HG03135 (cell line): ENCODE data around the gene LAMC2.

Experiments used
- ATAC-seq: cut with Tn5 transposase; IDR thresholded peaks from one replicate; pipeline ENCODE4 v1.9.1; 2021; ENCODE audit warnings: mild to moderate bottlenecking, moderate library complexity; ENCODE audit not compliant: unreplicated experiment

LAMC2 gene

GRCh38 chr1:183167676-183168075, 18.4 kb upstream of the LAMC2 start:
- no peak for ATAC-seq

DNA sequence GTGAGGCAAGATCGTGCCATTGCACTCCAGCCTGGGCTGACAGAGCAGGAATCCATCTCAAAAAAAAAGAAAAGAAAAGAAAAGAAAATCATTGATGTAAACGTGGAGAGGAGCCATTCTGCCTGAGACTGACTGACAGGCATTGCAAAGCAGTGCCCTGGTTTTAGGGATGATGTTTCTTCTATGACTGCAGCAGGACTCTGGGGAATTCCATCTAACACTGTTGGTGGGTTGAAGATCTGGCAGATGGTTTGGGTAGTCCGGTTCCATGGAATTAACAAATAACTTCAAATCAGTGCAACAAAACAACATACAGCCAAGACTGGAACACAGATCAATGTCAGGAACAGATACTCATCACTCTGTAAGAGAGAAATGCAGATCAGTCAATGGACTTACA, 17.8 kb upstream of the LAMC2 start:
- ATAC-seq = no peak

DNA sequence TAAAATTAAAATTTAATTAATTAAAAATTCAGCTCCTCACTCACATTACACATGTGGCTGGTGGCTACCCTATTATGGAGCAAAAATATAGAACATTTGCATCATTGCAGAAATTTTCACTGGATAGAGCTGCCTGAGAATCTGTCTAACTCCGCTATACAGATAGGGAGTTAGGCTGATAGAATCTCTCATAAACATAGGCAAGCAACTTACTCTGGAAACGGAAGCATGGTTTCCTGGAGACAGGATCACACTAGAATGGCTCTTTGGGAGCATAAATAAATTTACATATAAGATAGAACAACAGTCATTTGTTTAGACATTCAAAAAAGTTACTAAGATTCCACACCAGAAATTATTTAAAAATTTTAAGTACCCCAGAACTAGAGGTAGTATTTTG, 12.2 kb upstream of the LAMC2 start:
- ATAC-seq = no peak

DNA sequence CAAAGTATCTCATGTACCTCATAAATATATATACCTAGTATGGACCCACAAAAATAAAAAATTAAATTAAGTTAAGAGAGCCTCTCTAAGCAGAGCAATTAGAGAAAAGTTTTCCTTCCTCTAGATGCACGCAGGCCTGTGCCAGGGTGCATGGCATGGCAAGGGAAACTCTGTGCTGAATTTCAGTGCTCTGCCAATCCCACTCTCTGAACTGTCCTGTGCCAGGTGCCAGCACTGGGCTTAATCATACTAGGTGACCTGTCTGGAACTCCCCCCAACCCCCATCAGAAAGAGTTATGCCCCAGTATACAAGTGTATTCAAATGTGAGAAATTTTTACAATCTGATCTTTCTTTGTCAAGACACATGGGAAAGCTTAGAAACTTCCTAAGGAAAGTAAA, 10.4 kb upstream of the LAMC2 start:
- no peak for ATAC-seq

DNA sequence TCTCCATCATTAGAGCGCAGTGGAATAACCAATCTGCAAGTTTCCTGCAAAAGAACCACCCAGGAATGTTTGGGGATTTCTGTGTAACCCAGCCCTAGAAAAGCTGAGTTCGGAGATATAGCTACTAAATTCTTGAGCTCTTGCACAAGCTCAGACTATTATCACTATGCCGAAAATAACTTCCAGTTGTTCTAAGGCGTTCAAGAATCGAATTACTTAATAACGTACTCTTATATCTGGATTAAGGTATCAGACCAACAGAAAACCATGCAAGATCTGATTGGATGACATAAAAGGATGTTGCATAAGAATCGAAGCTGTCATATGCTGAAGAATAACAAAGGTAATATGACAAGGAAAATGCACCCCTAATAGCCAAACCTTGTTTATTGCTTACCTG, 7.5 kb upstream of the LAMC2 start:
- ATAC-seq = no peak

DNA sequence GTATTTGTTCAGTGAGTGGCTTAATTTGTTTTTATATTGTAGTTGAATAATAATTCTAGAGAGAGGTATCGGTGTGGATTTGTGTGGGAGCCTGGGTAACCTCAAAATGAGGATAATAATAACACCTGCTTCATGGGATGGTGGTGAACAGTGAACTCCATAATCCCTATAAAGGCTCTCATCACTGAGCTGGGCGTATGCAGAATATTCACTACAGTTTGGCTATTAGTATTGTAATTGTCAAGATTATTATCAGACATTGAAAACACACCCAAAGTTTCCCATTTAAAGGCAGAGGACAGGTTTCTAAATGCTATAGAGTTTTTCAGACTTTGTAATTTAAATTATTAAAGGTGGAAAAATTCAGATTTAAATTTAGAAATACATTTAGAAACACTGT, 7.0 kb upstream of the LAMC2 start:
- no peak for ATAC-seq

DNA sequence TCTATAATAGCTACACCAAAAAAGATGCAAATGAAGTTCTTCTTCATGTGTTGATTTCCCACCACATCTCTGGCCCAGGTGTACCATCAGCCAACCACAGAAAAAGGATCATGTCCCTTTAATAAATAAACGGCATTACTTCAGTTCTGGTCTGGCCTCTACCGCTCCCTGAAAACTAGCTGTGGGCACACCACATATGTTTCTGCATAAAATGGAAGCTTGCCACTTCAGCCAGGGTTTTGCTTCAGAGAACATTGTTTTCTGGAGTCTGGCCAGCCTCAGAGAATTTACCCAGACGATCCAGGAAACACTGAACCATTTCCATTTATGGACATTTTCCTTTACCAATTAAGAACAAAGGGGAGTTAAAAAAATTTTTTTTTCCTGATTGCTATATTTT, 5.8 kb upstream of the LAMC2 start:
- ATAC-seq = no peak

- ATAC-seq = peak; percentile 52
Measured at GRCh38 chr1:183180634-183181056, 5.4 kb upstream of the LAMC2 start.

DNA sequence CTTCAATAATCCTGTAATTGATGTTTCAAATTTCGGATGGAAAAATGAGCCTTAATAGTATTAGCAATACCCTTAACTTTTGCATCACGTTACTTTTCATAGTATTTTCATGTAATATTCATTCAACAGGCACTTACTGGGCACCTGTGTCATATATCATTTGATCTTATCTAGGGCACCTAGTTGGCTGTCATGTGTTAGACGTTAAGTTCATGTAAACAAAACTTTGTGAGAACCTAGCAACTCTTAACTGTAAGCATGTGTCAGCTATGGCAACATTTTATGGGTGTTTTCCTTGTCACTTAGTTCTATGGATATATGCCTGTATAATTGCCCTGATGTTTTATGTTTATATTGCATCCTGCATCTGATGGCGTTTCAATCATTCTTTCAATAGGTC, 777 bp downstream of the LAMC2 start:
- ATAC-seq = no peak

DNA sequence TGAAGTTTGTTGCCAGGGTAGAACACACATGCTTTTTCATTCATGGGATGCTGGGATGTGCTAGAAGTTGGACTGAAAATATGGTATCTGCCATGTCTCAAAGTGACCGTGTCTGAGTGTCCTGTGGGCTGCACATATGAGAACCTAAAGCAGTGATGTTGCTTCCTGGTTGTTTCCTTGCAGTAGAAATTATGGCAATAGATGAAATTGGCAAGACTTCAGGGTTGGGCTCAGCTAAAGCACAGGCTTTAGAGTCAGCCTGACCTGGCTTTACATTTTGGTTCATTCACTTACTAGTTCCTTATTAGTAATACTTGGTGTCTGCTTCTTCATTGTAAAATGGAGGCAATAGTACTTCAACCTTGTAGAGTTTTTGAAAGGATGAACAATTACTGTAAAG, 2.2 kb downstream of the LAMC2 start:
- no peak for ATAC-seq

GRCh38 chr1:183191833-183192232, 5.8 kb downstream of the LAMC2 start:
- ATAC-seq = no peak

GRCh38 chr1:183193963-183194525, 8.0 kb downstream of the LAMC2 start:
- no peak for ATAC-seq

- ATAC-seq = peak; percentile 94
Measured at GRCh38 chr1:183194527-183195141, 8.6 kb downstream of the LAMC2 start.

DNA sequence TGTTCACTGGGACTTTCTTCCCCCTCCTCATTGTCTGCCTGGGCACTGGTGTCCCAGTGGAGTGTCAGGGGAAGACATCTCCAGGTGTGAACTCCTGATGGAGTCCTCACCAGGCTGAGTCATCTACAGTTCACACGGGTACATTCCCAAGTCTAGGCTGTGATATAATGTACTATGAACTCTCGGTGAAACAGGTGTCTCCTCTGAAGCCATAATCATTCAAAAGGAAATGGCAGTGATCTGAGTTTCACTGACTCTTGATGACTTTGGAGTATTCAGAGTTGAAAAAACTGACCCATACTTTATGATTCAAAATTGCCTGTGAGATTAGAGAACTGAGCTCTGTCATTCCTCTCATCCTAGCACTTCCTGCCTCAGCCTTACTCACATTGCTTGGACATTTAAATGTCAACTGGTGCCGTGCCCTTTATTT, 9.1 kb downstream of the LAMC2 start:
- ATAC-seq = peak; percentile 43

GRCh38 chr1:183197762-183198161, 11.7 kb downstream of the LAMC2 start:
- ATAC-seq = no peak

- no peak for ATAC-seq
Measured at GRCh38 chr1:183198463-183198862, 12.4 kb downstream of the LAMC2 start.

DNA sequence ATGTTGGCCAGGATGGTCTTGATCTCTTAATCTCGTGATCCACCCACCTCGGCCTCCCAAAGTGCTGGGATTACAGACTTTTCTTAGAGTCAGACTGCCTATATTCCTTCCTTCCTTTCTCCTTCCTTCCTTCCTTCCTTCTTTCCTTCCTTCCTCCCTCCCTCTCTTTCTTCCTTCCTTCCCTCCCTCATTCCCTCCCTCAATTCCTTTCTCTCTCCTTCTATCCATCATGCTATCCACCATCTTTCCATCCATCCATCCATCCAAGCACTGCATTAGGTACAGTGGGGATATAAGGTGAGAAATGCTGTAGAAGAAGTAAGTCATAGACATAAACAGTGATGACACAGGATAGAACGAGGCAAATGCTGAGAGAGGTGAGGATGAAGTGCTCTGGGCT, 13.2 kb downstream of the LAMC2 start:
- ATAC-seq = no peak

GRCh38 chr1:183200451-183200850, 14.4 kb downstream of the LAMC2 start:
- no peak for ATAC-seq

GRCh38 chr1:183203094-183203493, 17.0 kb downstream of the LAMC2 start:
- no peak for ATAC-seq

GRCh38 chr1:183205196-183205781, 19.2 kb downstream of the LAMC2 start:
- no peak for ATAC-seq

DNA sequence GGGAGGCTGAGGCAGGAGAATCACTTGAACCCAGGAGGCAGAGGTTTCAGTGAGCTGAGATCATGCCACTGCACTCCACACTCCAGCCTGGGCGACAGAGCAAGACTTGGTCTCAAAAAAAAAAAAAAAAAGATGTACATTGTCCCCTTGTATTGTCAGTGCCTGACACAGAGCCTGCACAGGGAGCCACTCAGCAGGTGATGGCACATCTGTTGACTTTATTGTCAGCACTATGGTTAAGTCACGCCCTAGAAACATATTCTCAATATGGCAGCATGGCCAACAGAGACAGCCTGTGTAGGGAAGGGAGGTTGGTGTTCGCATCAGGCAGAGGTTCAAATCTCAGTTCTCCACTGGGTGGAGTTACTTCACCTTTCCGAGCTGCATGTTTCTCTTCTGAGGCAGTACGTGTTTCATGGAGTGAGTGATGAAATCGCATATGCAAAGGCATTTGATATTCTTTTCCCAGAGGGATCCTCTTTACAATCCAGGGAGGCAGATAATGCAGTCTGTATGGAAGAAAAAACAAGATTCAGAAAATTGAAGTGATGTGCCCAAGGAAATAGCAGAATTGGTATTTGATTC, 20.6 kb downstream of the LAMC2 start:
- ATAC-seq = no peak

DNA sequence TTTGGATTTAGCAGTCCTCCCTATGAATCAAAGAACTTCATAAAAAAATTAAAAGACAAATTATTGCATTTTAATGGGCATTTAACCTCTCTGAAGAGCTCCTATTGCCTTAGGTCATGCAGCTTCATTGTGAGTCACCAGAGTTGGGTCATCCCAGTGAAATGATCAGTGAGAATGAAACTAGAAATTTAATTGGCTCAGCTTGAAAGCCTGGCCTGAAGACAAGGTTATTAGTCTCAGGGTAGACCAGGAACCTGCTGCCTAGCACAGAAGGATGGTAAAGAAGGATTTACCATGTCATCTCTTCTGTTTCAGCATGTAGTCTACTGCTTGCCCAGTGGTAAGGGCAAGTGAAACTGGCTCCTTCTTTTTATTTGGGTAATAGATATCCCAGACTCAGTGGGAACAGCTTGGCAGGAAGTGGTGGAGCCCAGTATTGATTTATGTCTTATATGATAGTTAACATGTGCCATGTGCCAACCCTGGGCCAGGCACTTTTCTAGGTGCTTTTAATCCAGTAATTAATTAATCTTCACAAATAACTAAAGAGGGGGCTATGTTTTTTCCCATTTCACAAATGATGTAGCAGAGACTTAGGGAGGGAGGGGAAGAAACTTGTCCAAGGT, 23.6 kb downstream of the LAMC2 start:
- no peak for ATAC-seq
